ENCODE measurements around the gene ATP6V0A1.

- no peak for TF ChIP-seq POLR2A (IDR thresholded peaks at IDR 0.05)
- TF ChIP-seq, protein P1, sequence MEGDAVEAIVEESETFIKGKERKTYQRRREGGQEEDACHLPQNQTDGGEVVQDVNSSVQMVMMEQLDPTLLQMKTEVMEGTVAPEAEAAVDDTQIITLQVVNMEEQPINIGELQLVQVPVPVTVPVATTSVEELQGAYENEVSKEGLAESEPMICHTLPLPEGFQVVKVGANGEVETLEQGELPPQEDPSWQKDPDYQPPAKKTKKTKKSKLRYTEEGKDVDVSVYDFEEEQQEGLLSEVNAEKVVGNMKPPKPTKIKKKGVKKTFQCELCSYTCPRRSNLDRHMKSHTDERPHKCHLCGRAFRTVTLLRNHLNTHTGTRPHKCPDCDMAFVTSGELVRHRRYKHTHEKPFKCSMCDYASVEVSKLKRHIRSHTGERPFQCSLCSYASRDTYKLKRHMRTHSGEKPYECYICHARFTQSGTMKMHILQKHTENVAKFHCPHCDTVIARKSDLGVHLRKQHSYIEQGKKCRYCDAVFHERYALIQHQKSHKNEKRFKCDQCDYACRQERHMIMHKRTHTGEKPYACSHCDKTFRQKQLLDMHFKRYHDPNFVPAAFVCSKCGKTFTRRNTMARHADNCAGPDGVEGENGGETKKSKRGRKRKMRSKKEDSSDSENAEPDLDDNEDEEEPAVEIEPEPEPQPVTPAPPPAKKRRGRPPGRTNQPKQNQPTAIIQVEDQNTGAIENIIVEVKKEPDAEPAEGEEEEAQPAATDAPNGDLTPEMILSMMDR (IDR thresholded peaks at IDR 0.05 in 8 of 11, conservative IDR thresholded peaks at IDR 0.05 in 3 of 11) = no peak
Measured at GRCh38 chr17:42527932-42528331, 69.3 kb downstream of the ATP6V0A1 start.

Data from spleen (tissue), 7 donors.